Suprapubic skin (tissue), 4 donors: ENCODE measurements around the gene CREG1. TPM values are rescaled to one million over a fixed set of nuclear protein-coding genes. Genes with fewer than 3 reads are reported as not detected.

Experiments
- DNase-seq, 2 donors: peaks; one replicate each; pipeline ENCODE4 v3.0.0-alpha.2; 2019; ENCODE audit warnings: low spot score in 2 of 2
- H3K27ac ChIP-seq: fragments of 200-600 bp; sonication (generic); one replicate; pipeline ENCODE4 v1.5.1; 2019
- H3K27me3 ChIP-seq: fragments of 200-600 bp; sonication (generic); one replicate; pipeline ENCODE4 v1.5.1; 2019
- H3K36me3 ChIP-seq: fragments of 200-600 bp; sonication (generic); one replicate; pipeline ENCODE4 v1.5.1; 2019
- H3K4me1 ChIP-seq: fragments of 200-600 bp; sonication (generic); one replicate; pipeline ENCODE4 v1.5.1; 2019
- H3K4me3 ChIP-seq: fragments of 200-600 bp; sonication (generic); one replicate; pipeline ENCODE4 v1.5.1; 2019; ENCODE audit warnings: mild to moderate bottlenecking
- H3K9me3 ChIP-seq: fragments of 200-600 bp; sonication (generic); one replicate; pipeline ENCODE4 v1.5.1; 2019
- CTCF ChIP-seq, 2 donors: fragments of 200-600 bp in 1 of 2; fragments of 450-650 bp in 1 of 2; sonication (generic) in 1 of 2; IDR thresholded peaks; one replicate each; pipeline ENCODE4 v1.5.1; 2016 to 2019; ENCODE audit warnings: antibody characterized with exemption in 2 of 2, mild to moderate bottlenecking in 1 of 2, moderate library complexity in 1 of 2
- EP300 ChIP-seq: sonication (generic); formaldehyde crosslinking; IDR thresholded peaks from one replicate; pipeline ENCODE4 v1.6.1; 2017; ENCODE audit warnings: antibody characterized with exemption
- POLR2A ChIP-seq, 2 donors: fragments of 450-650 bp; IDR thresholded peaks; one replicate each; pipeline ENCODE4 v1.6.1; 2017; ENCODE audit warnings: antibody characterized with exemption in 2 of 2, mild to moderate bottlenecking in 2 of 2, moderate library complexity in 2 of 2
- POLR2AphosphoS5 ChIP-seq, 3 donors: sonication (generic); formaldehyde crosslinking; IDR thresholded peaks; one replicate each; pipeline ENCODE4 v1.6.1; 2017; ENCODE audit warnings: antibody characterized with exemption in 3 of 3
- WGBS: methylation state at CpG from one replicate; pipeline ENCODE4 v1.1.5; 2018; 5-methylcytosine and 5-hydroxymethylcytosine counted together
- total RNA-seq, 4 donors: library from RNA; depleted of rRNA; stranded (reverse); fragments of >200 nt; gene quantifications; one replicate each; pipeline ENCODE4 v1.1.0, GENCODE V29; 2016

CREG1 gene
- total RNA-seq, 4 donors from 2014 or later, result 82.2 to 349 (median 188) TPM

- H3K36me3 ChIP-seq, result no peaks in the 10 kb centered on the region
- H3K9me3 ChIP-seq, result no peaks in the 10 kb centered on the region
- DNase-seq, result no peak
- H3K4me3 ChIP-seq, result no peak overlapping the region
- no peaks in the 10 kb centered on the region for H3K4me1 ChIP-seq
- no peak for TF ChIP-seq EP300
- no peak overlapping the region for H3K27ac ChIP-seq
- 48% methylated on average over 5 of the region's 5 CpGs for WGBS
- H3K27me3 ChIP-seq, result no peaks in the 10 kb centered on the region
Measured at GRCh38 chr1:167538657-167539056, 14.9 kb downstream of the CREG1 start.

GRCh38 chr1:167533851-167534300, 19.7 kb downstream of the CREG1 start:
- H3K27ac ChIP-seq, result no peak overlapping the region
- 7% methylated on average over 8 of the region's 8 CpGs for WGBS
- DNase-seq, result peak in 1 of 2 donors; percentile 70
- H3K27me3 ChIP-seq, result no peaks in the 10 kb centered on the region
- no peak overlapping the region for H3K4me3 ChIP-seq
- no peaks in the 10 kb centered on the region for H3K4me1 ChIP-seq
- H3K9me3 ChIP-seq, result no peaks in the 10 kb centered on the region
- TF ChIP-seq CTCF (IDR thresholded peaks at IDR 0.05) (peak; percentile 43 to 83), POLR2AphosphoS5 (IDR thresholded peaks at IDR 0.05) (no peak)
- no peaks in the 10 kb centered on the region for H3K36me3 ChIP-seq

- no peak for DNase-seq
- TF ChIP-seq CTCF (IDR thresholded peaks at IDR 0.05), result no peak
- TF ChIP-seq EP300, result no peak
- TF ChIP-seq POLR2AphosphoS5 (IDR thresholded peaks at IDR 0.05), result no peak
- TF ChIP-seq POLR2A (IDR thresholded peaks at IDR 0.05), result no peak
- H3K27me3 ChIP-seq, result no peaks in the 10 kb centered on the region
- H3K27ac ChIP-seq, result no peak overlapping the region
- no peak overlapping the region for H3K4me3 ChIP-seq
- H3K9me3 ChIP-seq, result no peaks in the 10 kb centered on the region
- no peaks in the 10 kb centered on the region for H3K4me1 ChIP-seq
- WGBS, result 91% methylated on average over 6 of the region's 6 CpGs
- H3K36me3 ChIP-seq, result no peaks in the 10 kb centered on the region
Measured at GRCh38 chr1:167532964-167533824, 20.4 kb downstream of the CREG1 start.

- H3K4me3 ChIP-seq, result no peak overlapping the region
- no peaks in the 10 kb centered on the region for H3K9me3 ChIP-seq
- TF ChIP-seq CTCF (IDR thresholded peaks at IDR 0.05) (no peak), POLR2A (IDR thresholded peaks at IDR 0.05) (no peak), POLR2AphosphoS5 (IDR thresholded peaks at IDR 0.05) (no peak), EP300 (no peak)
- no peaks in the 10 kb centered on the region for H3K4me1 ChIP-seq
- H3K36me3 ChIP-seq, result no peaks in the 10 kb centered on the region
- H3K27me3 ChIP-seq, result no peaks in the 10 kb centered on the region
- DNase-seq, result no peak
- H3K27ac ChIP-seq, result no peak overlapping the region
Measured at GRCh38 chr1:167532375-167532774, 21.2 kb downstream of the CREG1 start.

GRCh38 chr1:167529829-167530474, 23.6 kb downstream of the CREG1 start:
- Histone ChIP-seq H3K9me3 (no peaks in the 10 kb centered on the region), H3K4me1 (no peaks in the 10 kb centered on the region), H3K36me3 (no peaks in the 10 kb centered on the region), H3K4me3 (no peak overlapping the region), H3K27ac (no peak overlapping the region), H3K27me3 (no peaks in the 10 kb centered on the region)
- TF ChIP-seq POLR2A (IDR thresholded peaks at IDR 0.05), result no peak
- TF ChIP-seq CTCF (IDR thresholded peaks at IDR 0.05), result no peak
- no peak for TF ChIP-seq EP300
- no peak for TF ChIP-seq POLR2AphosphoS5 (IDR thresholded peaks at IDR 0.05)
- DNase-seq, result no peak
- WGBS, result 59% methylated on average over 8 of the region's 8 CpGs
